Activated CD8-positive, alpha-beta memory T cell treated with anti-CD3 and anti-CD28 coated beads for 36 hours (primary cell): ENCODE data around the gene MAD2L2. TPM values are rescaled to one million over a fixed set of nuclear protein-coding genes. Genes with fewer than 3 reads are reported as not detected.

ENCODE experiments used
- CTCF ChIA-PET: fragments of 350-600 bp; sonication (Branson Sonifier 250); formaldehyde crosslinking; loops from one replicate; lab custom pipeline; 2021; ENCODE audit warnings: antibody characterized with exemption; lab: Charles Lee
- POLR2A ChIA-PET: fragments of 350-600 bp; sonication (Branson Sonifier 250); formaldehyde crosslinking; loops from one replicate; lab custom pipeline; 2021; ENCODE audit warnings: antibody characterized with exemption; lab: Charles Lee
- total RNA-seq, 2 experiments: library from RNA; stranded (reverse); gene quantifications; one replicate each; pipeline ENCODE4 v1.2.3, GENCODE V29; 2021

MAD2L2 gene
- total RNA-seq, 2 experiments from 2014 or later, result 70.2 to 73.5 TPM

DNA sequence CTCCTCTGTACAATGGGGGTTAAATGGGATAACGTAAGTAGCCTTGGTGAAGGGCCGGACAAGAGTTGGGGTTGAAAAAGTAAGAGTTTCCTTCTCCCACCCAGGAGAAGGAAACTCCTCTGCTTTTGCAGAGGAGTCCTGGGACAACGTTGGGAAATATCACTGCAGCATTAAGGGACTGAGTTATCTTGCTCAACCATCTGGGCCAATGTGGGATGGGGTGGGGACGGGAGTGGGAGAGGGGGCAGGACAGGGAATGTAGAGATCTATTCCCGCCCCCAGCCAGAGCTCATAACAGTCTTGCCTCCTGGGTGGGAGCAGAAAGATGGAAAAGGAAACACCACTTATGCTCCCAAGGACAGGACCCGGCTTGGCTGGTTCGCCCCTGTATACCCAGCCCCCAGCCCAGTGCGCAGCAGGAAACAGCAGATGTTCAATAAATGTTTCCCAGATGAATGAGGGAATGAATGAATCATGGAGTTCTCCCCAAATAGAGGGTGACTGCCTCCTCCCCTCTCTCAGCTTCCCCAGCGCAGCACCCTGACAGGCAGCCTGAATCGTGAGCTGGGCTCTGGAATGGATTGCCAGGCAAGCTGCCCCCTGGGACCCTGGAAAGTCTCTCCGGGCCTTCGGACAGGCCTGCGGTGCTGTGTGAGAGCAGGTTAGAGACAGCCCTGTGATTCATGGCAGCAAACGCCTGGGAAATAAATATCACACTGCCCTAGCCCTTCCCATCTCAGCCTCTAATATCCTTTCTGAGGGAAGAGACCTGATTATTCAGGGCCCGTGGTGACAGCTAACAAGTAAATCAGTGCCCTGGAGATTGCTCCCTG, 51.5 kb downstream of the MAD2L2 start:
- ChIA-PET POLR2A (no interaction called here), CTCF (interaction anchor here (1.6 kb wide), 1 partner anchor 12 kb away, joined by 3 read pairs; no protein-coding TSS in a partner anchor)

DNA sequence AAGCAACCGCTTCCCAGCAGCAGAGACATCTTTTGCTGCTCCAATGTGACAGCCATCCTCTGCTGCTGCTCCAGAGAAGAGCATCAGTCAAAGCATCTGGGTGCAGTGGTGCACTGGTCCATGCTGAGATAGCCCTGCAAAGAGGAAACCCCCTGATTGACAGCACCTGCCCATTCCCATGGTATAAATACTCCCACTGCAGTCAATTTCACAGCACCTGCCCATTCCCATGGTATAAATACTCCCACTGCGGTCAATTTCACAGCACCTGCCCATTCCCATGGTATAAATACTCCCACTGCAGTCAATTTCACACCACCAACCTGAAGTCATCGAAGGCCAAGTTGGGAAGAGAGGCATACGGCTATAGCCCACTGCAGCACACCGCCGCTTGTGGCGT, 52.2 kb downstream of the MAD2L2 start:
- CTCF ChIA-PET, result interaction anchor here (1.6 kb wide), 1 partner anchor 13 kb away, joined by 3 read pairs; no protein-coding TSS in a partner anchor
- POLR2A ChIA-PET, result no interaction called here

DNA sequence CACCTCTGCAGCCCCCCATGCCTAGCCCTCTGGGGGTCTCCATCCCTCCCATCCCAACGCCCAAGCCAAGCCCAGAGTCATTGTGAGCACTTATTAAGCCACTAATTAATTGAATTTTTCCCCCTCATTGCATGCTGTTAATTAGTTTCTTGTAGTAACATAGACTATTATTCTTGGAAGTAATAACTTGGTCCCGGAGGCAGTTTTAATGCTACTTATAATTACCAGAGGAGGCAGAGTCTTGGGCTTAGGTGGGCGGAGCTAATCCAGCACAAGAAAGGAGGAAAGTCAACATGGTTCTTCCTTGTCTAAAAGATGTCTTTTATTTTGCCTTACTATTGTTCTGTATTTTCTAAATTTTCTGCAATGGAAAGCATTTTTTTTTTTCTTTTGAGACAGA, 54.4 kb downstream of the MAD2L2 start:
- CTCF ChIA-PET, result no interaction called here
- POLR2A ChIA-PET, result no interaction called here

Other genes with a start within 250 kb of the MAD2L2 start
- gene DISP3, start 202.0 kb downstream of the MAD2L2 start, total RNA-seq, result under 1 TPM; 0.38 to 0.57 TPM
- gene FBXO2, start 26.7 kb downstream of the MAD2L2 start, total RNA-seq, result 1 to 10 TPM; 1.3 to 1.8 TPM
- 10 to 100 TPM; 15.5 to 15.7 TPM for gene FBXO44, start 26.3 kb downstream of the MAD2L2 start, total RNA-seq
- gene FBXO6, start 16.9 kb downstream of the MAD2L2 start, total RNA-seq, result 1 to 10 TPM; 7.1 to 7.7 TPM
- under 1 TPM; 0.06 to 0.08 TPM for gene DRAXIN, start 10.6 kb upstream of the MAD2L2 start, total RNA-seq
- 10 to 100 TPM in 1 of 2 experiments, 1 to 10 TPM in 1; 9.7 to 11.0 TPM for gene AGTRAP, start 55.0 kb upstream of the MAD2L2 start, total RNA-seq
- gene C1orf167, start 81.0 kb upstream of the MAD2L2 start, total RNA-seq, result not detected
- 10 to 100 TPM in 1 of 2 experiments, 1 to 10 TPM in 1; 9.9 to 12.4 TPM for gene MTHFR, start 124.8 kb upstream of the MAD2L2 start, total RNA-seq
- 10 to 100 TPM in 1 of 2 experiments, 1 to 10 TPM in 1; 9.7 to 10.5 TPM for gene CLCN6, start 125.0 kb upstream of the MAD2L2 start, total RNA-seq
- not detected for gene NPPA, start 166.6 kb upstream of the MAD2L2 start, total RNA-seq
- gene NPPB, start 177.8 kb upstream of the MAD2L2 start, total RNA-seq, result not detected
- gene KIAA2013, start 245.3 kb upstream of the MAD2L2 start, total RNA-seq, result 10 to 100 TPM; 31.3 to 32.2 TPM